GM12878 (cell line): ENCODE data around the gene IFI44L. TPM values are rescaled to one million over a fixed set of nuclear protein-coding genes. Genes with fewer than 3 reads are reported as not detected.

Source experiments
- CBX3 ChIP-seq: fragments of 200-600 bp; sonication (generic); IDR thresholded peaks from 2 replicates; pipeline ENCODE4 v1.6.1; 2016; ENCODE audit warnings: low read depth, borderline replicate concordance
- CREB1 ChIP-seq: IDR thresholded peaks from 2 replicates; pipeline ENCODE4 v1.6.1; 2012; ENCODE audit warnings: low read depth, mild to moderate bottlenecking, inconsistent platforms
- CREM ChIP-seq: IDR thresholded peaks from 2 replicates; pipeline ENCODE4 v1.6.1; 2014; ENCODE audit warnings: antibody characterized with exemption, low read depth
- EED ChIP-seq: sonication (generic); IDR thresholded peaks from 2 replicates; pipeline ENCODE4 v1.6.1; 2016; ENCODE audit warnings: antibody characterized with exemption, low read depth
- GATAD2B ChIP-seq: fragments of 450-650 bp; conservative IDR thresholded peaks from 2 replicates; pipeline ENCODE4 v1.6.1; 2017; ENCODE audit warnings: low read depth, mild to moderate bottlenecking, moderate library complexity
- HDAC2 ChIP-seq: fragments of 200-600 bp; sonication (generic); IDR thresholded peaks from 2 replicates; pipeline ENCODE4 v1.6.1; 2017
- IRF4 ChIP-seq: IDR thresholded peaks from 2 replicates; pipeline ENCODE4 v1.6.1; 2011; ENCODE audit warnings: low read depth, low read length
- LARP7 ChIP-seq: fragments of 450-650 bp; IDR thresholded peaks from 2 replicates; pipeline ENCODE4 v1.6.1; 2017; ENCODE audit warnings: mild to moderate bottlenecking
- NFXL1 ChIP-seq: fragments of 450-650 bp; IDR thresholded peaks from 2 replicates; pipeline ENCODE4 v1.6.1; 2017; ENCODE audit warnings: antibody characterized with exemption, mild to moderate bottlenecking, borderline replicate concordance
- NFYB ChIP-seq: IDR thresholded peaks from 2 replicates; pipeline ENCODE4 v1.6.1; 2011; ENCODE audit warnings: low read depth, mild to moderate bottlenecking, low read length, improper control_type of control experiment, moderate library complexity; ENCODE audit not compliant: insufficient read depth
- POU2F2 ChIP-seq: IDR thresholded peaks from 3 replicates; pipeline ENCODE4 v1.6.1; 2011; ENCODE audit warnings: low read depth, mild to moderate bottlenecking, low read length, borderline replicate concordance
- RCOR1 ChIP-seq: conservative IDR thresholded peaks from 2 replicates; pipeline ENCODE4 v1.6.1; 2012; ENCODE audit warnings: low read depth, low read length, improper control_type of control experiment
- SMAD5 ChIP-seq: IDR thresholded peaks from 2 replicates; pipeline ENCODE4 v1.6.1; 2016; ENCODE audit warnings: antibody characterized with exemption, low read depth
- SP1 ChIP-seq: IDR thresholded peaks from one replicate; pipeline ENCODE4 v1.6.1; 2011; ENCODE audit warnings: low read depth, low read length
- TAF1 ChIP-seq: IDR thresholded peaks from 2 replicates; pipeline ENCODE4 v1.6.1; 2011; ENCODE audit warnings: mild to moderate bottlenecking, low read depth, low read length, borderline replicate concordance
- polyA plus RNA-seq, 11 experiments: library from polyadenylated mRNA; depleted of rRNA in 4 of 11; unstranded in 6 of 11; stranded (reverse) in 5 of 11; fragments of >200 nt; fragmentation: Nextera tagmentation in 4 of 11; fragmentation: Illumina TruSeq in 1 of 11; extraction: Ambion mirVana in 4 of 11; extraction: Trizol in 1 of 11; gene quantifications; 1 replicate in 1 of 11; 2 replicates in 10 of 11; pipeline versions ENCODE4 v1.2.1 to v1.2.3, GENCODE V29; 2011 to 2016; ENCODE audit warnings: inconsistent platforms in 2 of 11, missing spikeins in 2 of 11, low read depth in 1 of 11
- total RNA-seq, 4 experiments: library from RNA; depleted of rRNA in 3 of 4; stranded (reverse); fragments of >200 nt in 3 of 4; fragmentation: Illumina TruSeq in 1 of 4; extraction: Trizol in 1 of 4; gene quantifications; 2 replicates each; pipeline versions ENCODE4 v1.2.1 to v1.2.3, GENCODE V29; 2013 to 2021
- TF ChIP-seq, protein P1 (sequence below): fragments of 450-650 bp; IDR thresholded peaks from 2 replicates; pipeline ENCODE4 v1.6.1; 2017; ENCODE audit warnings: low read depth, mild to moderate bottlenecking, moderate library complexity
- TF ChIP-seq, protein P2 (sequence below): IDR thresholded peaks from 2 replicates; pipeline ENCODE4 v1.6.1; 2011; ENCODE audit warnings: borderline replicate concordance, low read depth, mild to moderate bottlenecking, moderate library complexity, low read length; ENCODE audit not compliant: insufficient read depth, poor library complexity, severe bottlenecking
- TF ChIP-seq, protein P3 (sequence below): fragments of 450-650 bp; formaldehyde crosslinking; IDR thresholded peaks from 2 replicates; pipeline ENCODE4 v1.4.0; 2022; ENCODE audit warnings: mild to moderate bottlenecking, moderate library complexity
- TF ChIP-seq, protein P4 (sequence below): IDR thresholded peaks from 2 replicates; pipeline ENCODE4 v1.6.1; 2012; ENCODE audit warnings: low read depth, low read length, improper control_type of control experiment
- TF ChIP-seq, protein P5 (sequence below): fragments of 450-650 bp; IDR thresholded peaks from 2 replicates; pipeline ENCODE4 v1.6.1; 2017; ENCODE audit warnings: antibody characterized with exemption, mild to moderate bottlenecking, moderate library complexity

Gene IFI44L
- total and polyA plus RNA-seq, 10 of the 15 experiments (the other 5 are each of a cell fraction or from before 2014, with no cell fraction given) = 58.0 to 371 (median 173) TPM

DNA sequence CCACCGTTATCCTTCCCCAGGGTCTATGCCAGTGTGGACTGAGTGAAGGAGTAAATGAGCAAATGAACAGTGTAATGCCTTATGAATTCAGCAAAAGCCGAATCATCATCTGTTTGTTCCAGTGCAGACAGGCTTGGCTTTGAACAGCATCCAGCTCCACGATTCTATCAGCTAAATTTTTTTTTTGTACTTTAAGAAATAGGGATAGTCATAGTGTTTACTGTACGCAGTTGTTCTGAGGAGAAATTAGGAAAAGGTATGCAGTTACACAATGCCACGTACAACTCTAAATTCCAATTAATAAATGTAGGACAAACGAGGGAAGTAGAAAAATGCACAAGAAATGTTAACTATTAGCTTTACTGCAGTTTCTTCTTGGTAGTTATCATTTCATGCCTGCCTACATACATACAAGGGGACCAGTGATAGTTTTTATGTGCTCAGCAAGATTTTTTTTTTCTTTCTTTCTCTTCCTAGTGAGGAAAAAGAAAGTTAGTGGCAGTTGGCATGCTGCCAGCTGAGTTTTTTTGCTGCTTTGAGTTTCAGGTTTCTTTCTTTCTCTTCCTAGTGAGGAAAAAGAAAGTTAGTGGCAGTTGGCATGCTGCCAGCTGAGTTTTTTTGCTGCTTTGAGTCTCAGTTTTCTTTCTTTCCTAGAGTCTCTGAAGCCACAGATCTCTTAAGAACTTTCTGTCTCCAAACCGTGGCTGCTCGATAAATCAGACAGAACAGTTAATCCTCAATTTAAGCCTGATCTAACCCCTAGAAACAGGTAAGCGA, at the start of gene IFI44L (continued):
- 0 out of 2 replicates have a peak, but pooled peaks have one; percentile 12 for TF ChIP-seq CREM
- TF ChIP-seq LARP7 = no peak
- TF ChIP-seq, protein P1, sequence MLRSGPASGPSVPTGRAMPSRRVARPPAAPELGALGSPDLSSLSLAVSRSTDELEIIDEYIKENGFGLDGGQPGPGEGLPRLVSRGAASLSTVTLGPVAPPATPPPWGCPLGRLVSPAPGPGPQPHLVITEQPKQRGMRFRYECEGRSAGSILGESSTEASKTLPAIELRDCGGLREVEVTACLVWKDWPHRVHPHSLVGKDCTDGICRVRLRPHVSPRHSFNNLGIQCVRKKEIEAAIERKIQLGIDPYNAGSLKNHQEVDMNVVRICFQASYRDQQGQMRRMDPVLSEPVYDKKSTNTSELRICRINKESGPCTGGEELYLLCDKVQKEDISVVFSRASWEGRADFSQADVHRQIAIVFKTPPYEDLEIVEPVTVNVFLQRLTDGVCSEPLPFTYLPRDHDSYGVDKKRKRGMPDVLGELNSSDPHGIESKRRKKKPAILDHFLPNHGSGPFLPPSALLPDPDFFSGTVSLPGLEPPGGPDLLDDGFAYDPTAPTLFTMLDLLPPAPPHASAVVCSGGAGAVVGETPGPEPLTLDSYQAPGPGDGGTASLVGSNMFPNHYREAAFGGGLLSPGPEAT = peak; percentile 56; the same call in 1 of the 2 replicates
- TF ChIP-seq SP1 = no peak
- TF ChIP-seq RCOR1 = no peak
- TF ChIP-seq GATAD2B = no peak
- TF ChIP-seq NFYB = no peak
- TF ChIP-seq CREB1 = no peak
- TF ChIP-seq, protein P2, sequence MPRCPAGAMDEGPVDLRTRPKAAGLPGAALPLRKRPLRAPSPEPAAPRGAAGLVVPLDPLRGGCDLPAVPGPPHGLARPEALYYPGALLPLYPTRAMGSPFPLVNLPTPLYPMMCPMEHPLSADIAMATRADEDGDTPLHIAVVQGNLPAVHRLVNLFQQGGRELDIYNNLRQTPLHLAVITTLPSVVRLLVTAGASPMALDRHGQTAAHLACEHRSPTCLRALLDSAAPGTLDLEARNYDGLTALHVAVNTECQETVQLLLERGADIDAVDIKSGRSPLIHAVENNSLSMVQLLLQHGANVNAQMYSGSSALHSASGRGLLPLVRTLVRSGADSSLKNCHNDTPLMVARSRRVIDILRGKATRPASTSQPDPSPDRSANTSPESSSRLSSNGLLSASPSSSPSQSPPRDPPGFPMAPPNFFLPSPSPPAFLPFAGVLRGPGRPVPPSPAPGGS = no peak
- TF ChIP-seq SMAD5 = no peak; the same call in 1 of the 2 replicates
- no peak for TF ChIP-seq CBX3
- TF ChIP-seq, protein P3, sequence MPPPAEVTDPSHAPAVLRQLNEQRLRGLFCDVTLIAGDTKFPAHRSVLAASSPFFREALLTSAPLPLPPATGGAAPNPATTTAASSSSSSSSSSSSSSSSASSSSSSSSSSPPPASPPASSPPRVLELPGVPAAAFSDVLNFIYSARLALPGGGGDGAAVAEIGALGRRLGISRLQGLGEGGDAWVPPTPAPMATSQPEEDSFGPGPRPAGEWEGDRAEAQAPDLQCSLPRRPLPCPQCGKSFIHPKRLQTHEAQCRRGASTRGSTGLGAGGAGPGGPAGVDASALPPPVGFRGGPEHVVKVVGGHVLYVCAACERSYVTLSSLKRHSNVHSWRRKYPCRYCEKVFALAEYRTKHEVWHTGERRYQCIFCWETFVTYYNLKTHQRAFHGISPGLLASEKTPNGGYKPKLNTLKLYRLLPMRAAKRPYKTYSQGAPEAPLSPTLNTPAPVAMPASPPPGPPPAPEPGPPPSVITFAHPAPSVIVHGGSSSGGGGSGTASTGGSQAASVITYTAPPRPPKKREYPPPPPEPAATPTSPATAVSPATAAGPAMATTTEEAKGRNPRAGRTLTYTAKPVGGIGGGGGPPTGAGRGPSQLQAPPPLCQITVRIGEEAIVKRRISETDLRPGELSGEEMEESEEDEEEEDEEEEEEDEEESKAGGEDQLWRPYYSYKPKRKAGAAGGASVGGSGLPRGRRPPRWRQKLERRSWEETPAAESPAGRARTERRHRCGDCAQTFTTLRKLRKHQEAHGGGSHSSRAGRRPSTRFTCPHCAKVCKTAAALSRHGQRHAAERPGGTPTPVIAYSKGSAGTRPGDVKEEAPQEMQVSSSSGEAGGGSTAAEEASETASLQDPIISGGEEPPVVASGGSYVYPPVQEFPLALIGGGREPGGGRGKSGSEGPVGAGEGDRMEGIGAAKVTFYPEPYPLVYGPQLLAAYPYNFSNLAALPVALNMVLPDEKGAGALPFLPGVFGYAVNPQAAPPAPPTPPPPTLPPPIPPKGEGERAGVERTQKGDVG (CRISPR knock-in tag) = no peak
- no peak for TF ChIP-seq NFXL1
- TF ChIP-seq POU2F2 = no peak; the same call in 2 of the 3 replicates
- peak; percentile 59; the same call in 1 of the 2 replicates for TF ChIP-seq EED
- no peak for TF ChIP-seq IRF4
- peak; percentile 89 for TF ChIP-seq TAF1
- TF ChIP-seq, protein P4, sequence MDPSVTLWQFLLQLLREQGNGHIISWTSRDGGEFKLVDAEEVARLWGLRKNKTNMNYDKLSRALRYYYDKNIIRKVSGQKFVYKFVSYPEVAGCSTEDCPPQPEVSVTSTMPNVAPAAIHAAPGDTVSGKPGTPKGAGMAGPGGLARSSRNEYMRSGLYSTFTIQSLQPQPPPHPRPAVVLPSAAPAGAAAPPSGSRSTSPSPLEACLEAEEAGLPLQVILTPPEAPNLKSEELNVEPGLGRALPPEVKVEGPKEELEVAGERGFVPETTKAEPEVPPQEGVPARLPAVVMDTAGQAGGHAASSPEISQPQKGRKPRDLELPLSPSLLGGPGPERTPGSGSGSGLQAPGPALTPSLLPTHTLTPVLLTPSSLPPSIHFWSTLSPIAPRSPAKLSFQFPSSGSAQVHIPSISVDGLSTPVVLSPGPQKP = no peak
- TF ChIP-seq HDAC2 = no peak
- TF ChIP-seq, protein P5, sequence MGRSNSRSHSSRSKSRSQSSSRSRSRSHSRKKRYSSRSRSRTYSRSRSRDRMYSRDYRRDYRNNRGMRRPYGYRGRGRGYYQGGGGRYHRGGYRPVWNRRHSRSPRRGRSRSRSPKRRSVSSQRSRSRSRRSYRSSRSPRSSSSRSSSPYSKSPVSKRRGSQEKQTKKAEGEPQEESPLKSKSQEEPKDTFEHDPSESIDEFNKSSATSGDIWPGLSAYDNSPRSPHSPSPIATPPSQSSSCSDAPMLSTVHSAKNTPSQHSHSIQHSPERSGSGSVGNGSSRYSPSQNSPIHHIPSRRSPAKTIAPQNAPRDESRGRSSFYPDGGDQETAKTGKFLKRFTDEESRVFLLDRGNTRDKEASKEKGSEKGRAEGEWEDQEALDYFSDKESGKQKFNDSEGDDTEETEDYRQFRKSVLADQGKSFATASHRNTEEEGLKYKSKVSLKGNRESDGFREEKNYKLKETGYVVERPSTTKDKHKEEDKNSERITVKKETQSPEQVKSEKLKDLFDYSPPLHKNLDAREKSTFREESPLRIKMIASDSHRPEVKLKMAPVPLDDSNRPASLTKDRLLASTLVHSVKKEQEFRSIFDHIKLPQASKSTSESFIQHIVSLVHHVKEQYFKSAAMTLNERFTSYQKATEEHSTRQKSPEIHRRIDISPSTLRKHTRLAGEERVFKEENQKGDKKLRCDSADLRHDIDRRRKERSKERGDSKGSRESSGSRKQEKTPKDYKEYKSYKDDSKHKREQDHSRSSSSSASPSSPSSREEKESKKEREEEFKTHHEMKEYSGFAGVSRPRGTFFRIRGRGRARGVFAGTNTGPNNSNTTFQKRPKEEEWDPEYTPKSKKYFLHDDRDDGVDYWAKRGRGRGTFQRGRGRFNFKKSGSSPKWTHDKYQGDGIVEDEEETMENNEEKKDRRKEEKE = no peak
